Activated naive CD8-positive, alpha-beta T cell (primary cell): ENCODE data around the gene MMP28.

ENCODE experiments used
- H3K27ac Mint-ChIP-seq: one replicate; pipeline ENCODE4 v1.8.0; 2021; ENCODE audit warnings: mixed read lengths
- H3K27me3 Mint-ChIP-seq: one replicate; pipeline ENCODE4 v1.8.0; 2021; ENCODE audit warnings: mixed read lengths
- H3K36me3 Mint-ChIP-seq: one replicate; pipeline ENCODE4 v1.8.0; 2021; ENCODE audit warnings: mixed read lengths
- H3K4me1 Mint-ChIP-seq: one replicate; pipeline ENCODE4 v1.8.0; 2021; ENCODE audit warnings: low read depth, mixed read lengths
- H3K4me3 Mint-ChIP-seq: one replicate; pipeline ENCODE4 v1.8.0; 2021; ENCODE audit warnings: mild to moderate bottlenecking, mixed read lengths
- H3K9me3 Mint-ChIP-seq: one replicate; pipeline ENCODE4 v1.8.0; 2021; ENCODE audit warnings: low read depth, mixed read lengths

MMP28 gene

DNA sequence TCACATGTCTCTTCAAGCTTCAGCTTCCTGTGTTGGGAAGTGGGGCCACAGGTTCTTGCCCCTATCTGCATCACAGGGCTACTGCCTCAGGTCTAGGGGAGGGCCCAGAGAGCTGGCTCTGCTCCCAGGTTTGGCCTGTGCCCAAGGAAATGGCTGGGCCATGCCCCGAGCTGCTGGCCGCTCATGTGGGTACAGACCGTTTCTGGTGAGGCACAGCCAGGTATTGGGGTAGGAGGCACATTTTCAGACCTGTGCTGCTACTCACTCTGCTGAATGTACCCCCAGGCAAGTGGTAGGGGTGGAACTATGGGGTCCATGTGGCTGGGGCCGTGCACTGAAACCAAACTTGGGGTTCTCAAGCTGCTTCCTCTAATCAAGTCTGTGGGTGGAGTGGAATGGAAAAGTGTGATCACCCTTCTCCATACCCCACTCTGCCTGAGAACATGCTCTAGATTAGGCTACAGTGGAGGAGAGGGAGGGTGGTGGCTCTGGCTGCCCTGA, 47.0 kb downstream of the MMP28 start:
- Mint-ChIP-seq H3K4me1 (peaks cover 10% of the 10 kb centered on the region), H3K9me3 (no peaks in the 10 kb centered on the region), H3K4me3 (no peak overlapping the region), H3K27ac (no peak overlapping the region), H3K27me3 (peaks cover 27% of the 10 kb centered on the region), H3K36me3 (no peaks in the 10 kb centered on the region)

DNA sequence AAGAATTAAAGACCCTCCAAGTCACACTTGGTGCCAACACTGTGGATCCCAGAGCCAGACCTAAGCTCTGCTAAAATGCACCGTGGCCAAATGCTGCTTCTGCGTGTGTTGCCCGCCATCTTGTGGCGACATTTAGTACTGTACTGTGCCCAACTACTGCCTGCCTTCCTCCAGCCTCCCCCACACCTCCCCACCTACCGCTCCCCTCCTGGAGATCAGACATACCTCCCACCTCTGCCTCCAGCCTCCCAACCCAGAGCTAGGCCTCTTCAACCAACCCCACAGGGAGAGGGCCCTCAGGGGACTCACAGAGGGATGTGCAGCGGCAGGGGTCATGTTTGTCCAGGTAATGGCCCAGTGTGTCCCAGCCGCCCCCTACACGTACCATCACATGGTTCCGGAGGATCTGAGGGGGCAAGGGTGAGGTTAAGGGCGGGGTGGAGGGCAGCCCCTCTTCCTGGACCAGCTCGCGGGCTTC, 47.9 kb downstream of the MMP28 start:
- Mint-ChIP-seq H3K27ac (no peak overlapping the region), H3K9me3 (no peaks in the 10 kb centered on the region), H3K36me3 (no peaks in the 10 kb centered on the region), H3K4me3 (no peak overlapping the region), H3K4me1 (peaks cover 10% of the 10 kb centered on the region), H3K27me3 (peaks cover 28% of the 10 kb centered on the region)

DNA sequence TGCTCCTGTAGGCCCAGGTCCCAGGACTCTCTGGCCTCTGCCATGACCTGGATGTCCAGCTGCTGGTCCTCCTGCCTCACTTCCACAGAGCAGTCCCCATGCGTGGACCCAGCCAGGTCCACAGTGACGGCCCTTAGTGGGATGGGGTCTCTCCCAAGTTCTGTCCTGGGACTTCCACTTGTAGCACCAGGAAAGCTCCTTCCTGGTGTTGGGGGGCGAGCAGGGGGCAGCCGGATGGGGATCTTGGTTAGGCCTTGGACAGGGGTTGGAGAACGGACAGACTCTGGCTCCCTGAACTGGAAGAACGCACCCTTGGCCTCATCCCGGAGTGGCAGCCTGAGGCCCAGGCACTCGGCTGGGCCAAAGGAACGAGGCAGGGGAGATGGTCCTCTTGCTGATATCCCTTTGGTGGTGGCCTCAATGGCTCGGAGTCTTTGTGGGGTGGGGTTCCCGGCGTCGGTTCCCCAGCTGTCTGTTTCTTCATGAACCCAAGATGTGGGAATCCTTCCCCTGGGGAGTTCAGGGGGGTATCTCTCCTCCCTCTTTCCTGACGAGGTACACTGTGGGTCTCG, 49.6 kb downstream of the MMP28 start:
- H3K9me3 Mint-ChIP-seq, result no peaks in the 10 kb centered on the region
- H3K27ac Mint-ChIP-seq, result no peak overlapping the region
- no peak overlapping the region for H3K4me3 Mint-ChIP-seq
- peaks cover 31% of the 10 kb centered on the region for H3K27me3 Mint-ChIP-seq
- H3K36me3 Mint-ChIP-seq, result no peaks in the 10 kb centered on the region
- H3K4me1 Mint-ChIP-seq, result peaks cover 14% of the 10 kb centered on the region

DNA sequence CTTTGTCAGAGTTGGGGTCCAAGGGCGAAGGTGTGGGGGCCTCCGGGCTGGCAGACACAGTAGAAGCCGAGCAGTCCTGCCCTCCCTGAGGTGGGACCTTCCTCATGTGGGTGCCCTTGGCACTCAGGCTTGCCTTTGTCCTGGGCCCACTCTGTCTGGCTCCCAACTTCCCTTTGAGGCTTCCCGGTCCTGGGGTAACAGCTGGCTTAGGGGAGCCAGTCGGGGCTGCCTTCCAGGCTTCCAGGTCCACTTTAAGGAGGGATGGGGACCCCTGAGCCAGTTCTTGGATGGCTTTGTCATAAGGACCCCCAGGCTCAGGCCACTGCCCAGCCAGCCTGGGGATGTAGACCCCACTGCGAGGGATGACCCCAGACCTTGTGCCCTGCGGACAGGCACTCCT, 50.2 kb downstream of the MMP28 start:
- Mint-ChIP-seq H3K4me3 (no peak overlapping the region), H3K27me3 (peaks cover 27% of the 10 kb centered on the region), H3K27ac (no peak overlapping the region), H3K4me1 (peaks cover 12% of the 10 kb centered on the region), H3K9me3 (no peaks in the 10 kb centered on the region), H3K36me3 (no peaks in the 10 kb centered on the region)

DNA sequence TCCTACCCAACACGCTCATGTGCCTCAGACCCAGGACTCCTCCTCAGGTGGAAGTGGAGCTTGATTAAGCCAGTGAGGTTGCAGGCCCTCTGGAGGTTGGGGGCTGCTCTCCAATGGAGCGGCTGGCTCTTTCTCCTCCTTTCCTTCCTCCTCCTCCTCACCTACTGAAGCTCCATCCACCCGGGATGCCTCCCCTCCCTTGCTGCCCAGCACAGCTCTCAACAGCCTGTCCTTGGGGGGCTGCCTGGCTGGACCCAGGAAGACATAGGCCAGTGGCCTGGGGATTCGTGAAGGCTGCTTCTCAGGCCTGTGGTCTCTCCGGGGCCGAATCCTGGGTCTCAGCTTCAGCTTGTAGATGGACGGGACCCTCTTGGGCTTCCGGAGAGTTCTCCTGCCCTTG, 50.6 kb downstream of the MMP28 start:
- Mint-ChIP-seq H3K4me1 (peaks cover 12% of the 10 kb centered on the region), H3K9me3 (no peaks in the 10 kb centered on the region), H3K27me3 (peaks cover 24% of the 10 kb centered on the region), H3K4me3 (no peak overlapping the region), H3K27ac (no peak overlapping the region), H3K36me3 (no peaks in the 10 kb centered on the region)

DNA sequence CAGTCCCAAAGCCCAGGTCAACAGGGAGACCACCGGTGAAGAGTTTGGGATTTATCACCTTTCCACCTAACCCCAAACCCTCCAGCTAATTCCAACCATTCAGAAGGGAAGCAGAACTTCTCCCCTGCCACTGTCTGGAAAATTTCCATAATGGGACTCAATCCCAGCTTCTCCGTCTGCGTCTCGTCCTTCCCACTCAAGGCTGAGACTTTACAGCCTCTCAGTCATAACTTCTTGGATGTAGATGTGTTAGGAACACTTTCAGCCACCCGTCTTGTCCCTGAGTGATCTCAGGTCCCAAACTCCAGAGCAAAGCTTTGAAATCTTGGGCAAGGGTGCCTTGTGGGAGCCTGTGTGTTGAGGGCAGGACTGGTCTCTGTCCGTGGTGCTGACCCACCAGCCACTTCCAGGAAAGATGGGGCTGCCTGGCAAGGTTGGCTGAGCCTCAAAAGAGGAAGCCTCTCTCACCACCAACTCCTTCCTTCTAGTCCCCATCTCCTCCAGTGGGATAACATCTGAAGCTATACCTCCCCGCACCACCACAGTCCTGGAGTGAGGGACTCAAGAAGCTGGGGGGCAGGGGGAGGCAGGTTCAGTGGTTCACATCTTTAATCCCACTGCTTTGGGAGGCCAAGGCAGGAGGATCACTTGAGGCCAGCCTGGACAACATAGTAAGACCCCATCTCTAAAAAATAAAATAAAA, 51.7 kb downstream of the MMP28 start:
- H3K36me3 Mint-ChIP-seq, result no peaks in the 10 kb centered on the region
- no peak overlapping the region for H3K4me3 Mint-ChIP-seq
- H3K27me3 Mint-ChIP-seq, result peaks cover 21% of the 10 kb centered on the region
- H3K27ac Mint-ChIP-seq, result no peak overlapping the region
- no peaks in the 10 kb centered on the region for H3K9me3 Mint-ChIP-seq
- peaks cover 9% of the 10 kb centered on the region for H3K4me1 Mint-ChIP-seq

DNA sequence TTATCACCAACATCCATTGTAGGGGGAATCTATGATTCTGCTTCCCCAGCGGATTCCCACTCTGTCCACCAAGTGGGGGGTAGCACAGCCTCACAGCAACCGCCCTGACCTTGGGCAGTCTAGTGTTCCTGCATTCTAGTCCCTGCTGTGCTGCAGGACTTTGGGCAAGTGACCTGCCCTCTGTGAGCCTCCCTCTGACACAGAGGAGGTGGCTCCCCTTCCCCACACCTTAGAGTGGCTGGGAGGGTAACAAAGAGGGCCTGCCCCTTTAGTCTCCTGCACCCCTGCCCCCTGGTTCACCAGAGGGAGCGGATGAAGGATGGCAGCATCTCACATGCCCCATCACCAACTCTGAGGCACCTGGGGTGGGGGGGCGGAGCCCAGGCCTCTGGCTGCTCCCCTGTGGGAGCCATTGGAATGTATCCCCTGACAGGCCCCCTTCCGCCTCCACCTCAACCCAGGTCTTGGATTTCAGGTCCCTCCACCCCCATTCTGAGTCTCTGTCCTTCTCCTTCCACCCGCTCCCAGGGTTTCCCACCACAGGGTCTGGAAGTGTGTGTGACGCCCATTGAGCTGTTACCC, 52.5 kb downstream of the MMP28 start:
- H3K27ac Mint-ChIP-seq, result no peak overlapping the region
- peaks cover 18% of the 10 kb centered on the region for H3K27me3 Mint-ChIP-seq
- H3K4me3 Mint-ChIP-seq, result no peak overlapping the region
- peaks cover 7% of the 10 kb centered on the region for H3K4me1 Mint-ChIP-seq
- H3K9me3 Mint-ChIP-seq, result no peaks in the 10 kb centered on the region
- H3K36me3 Mint-ChIP-seq, result no peaks in the 10 kb centered on the region

DNA sequence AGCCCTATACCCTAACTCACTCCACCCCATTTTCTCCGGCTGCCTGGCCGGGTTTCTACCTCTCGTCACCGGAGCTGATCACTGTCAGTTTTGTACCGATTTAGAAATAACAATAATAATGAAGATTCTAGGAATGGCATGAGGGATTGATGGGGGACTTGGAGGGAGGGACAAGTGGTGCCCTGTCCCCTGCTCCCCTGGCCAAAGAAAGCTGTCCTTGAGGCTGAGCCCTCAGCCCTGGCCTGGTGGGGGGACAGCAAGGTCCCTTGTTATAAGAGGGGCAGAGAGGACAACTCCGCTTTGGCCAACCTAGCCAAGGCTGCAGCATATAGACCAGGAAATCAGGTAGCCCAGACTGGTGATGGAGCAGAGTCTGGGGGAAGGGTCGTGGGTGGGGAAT, 52.9 kb downstream of the MMP28 start:
- peaks cover 7% of the 10 kb centered on the region for H3K4me1 Mint-ChIP-seq
- H3K27me3 Mint-ChIP-seq, result peaks cover 18% of the 10 kb centered on the region
- H3K9me3 Mint-ChIP-seq, result no peaks in the 10 kb centered on the region
- no peaks in the 10 kb centered on the region for H3K36me3 Mint-ChIP-seq
- H3K27ac Mint-ChIP-seq, result no peak overlapping the region
- H3K4me3 Mint-ChIP-seq, result no peak overlapping the region

DNA sequence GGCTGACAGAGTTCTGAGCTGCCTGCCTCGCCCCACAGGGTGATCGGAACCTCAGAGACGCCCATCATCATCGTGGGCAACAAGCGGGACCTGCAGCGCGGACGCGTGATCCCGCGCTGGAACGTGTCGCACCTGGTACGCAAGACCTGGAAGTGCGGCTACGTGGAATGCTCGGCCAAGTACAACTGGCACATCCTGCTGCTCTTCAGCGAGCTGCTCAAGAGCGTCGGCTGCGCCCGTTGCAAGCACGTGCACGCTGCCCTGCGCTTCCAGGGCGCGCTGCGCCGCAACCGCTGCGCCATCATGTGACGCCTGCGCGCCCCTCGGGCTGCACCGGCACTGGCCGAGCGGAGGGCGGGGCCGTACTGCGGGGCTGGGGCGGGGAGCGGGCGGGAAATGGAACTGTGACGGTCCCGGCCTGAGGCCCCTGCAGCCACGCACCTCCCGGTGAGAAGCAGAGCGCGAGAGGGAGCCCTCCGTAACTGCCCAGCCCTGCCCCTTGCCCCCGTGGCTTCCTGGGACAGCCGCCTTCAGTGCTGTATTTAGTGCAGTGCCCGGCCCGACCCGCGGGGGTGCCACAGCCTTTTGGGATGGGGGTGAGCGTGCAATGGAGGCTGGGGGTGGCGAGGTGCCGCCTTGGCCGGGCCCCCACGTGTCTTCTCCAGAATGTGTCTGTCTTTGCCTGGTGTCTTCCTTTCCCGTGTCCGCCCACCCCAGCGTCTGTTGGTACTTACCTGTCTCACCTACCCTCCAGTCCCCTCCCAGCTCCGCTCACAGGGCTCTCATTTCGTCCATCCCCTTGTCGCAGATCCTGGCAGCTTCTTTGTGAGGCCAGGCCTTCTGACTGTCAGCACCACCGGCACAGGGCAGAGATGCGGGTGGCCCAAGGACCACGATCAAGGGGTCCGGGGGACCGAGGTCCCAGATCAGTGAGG, 54.2 kb downstream of the MMP28 start:
- peak overlapping the region; percentile 77 for H3K4me3 Mint-ChIP-seq
- no peak overlapping the region for H3K27ac Mint-ChIP-seq
- H3K36me3 Mint-ChIP-seq, result no peaks in the 10 kb centered on the region
- peaks cover 18% of the 10 kb centered on the region for H3K27me3 Mint-ChIP-seq
- no peaks in the 10 kb centered on the region for H3K9me3 Mint-ChIP-seq
- H3K4me1 Mint-ChIP-seq, result peaks cover 7% of the 10 kb centered on the region

DNA sequence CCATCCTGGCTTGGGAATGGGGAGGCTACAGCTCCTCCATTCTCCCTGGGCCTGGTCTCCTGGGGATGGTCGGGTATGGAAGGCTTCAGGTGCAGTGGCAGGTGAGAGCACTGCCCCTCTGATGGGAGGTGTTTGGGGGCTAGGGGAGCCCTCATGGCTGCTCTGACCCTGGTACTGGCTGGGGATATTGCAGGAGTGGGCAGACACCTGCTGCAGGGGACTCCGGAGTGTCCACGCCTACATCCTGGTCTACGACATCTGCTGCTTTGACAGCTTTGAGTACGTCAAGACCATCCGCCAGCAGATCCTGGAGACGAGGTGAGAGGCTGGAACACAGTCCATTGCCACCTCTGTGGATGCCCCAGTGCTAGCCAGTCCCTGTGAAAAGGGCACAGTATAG, 55.2 kb downstream of the MMP28 start:
- H3K4me3 Mint-ChIP-seq, result no peak overlapping the region
- H3K36me3 Mint-ChIP-seq, result no peaks in the 10 kb centered on the region
- H3K27me3 Mint-ChIP-seq, result peaks cover 18% of the 10 kb centered on the region
- H3K9me3 Mint-ChIP-seq, result no peaks in the 10 kb centered on the region
- no peak overlapping the region for H3K27ac Mint-ChIP-seq
- peaks cover 7% of the 10 kb centered on the region for H3K4me1 Mint-ChIP-seq

DNA sequence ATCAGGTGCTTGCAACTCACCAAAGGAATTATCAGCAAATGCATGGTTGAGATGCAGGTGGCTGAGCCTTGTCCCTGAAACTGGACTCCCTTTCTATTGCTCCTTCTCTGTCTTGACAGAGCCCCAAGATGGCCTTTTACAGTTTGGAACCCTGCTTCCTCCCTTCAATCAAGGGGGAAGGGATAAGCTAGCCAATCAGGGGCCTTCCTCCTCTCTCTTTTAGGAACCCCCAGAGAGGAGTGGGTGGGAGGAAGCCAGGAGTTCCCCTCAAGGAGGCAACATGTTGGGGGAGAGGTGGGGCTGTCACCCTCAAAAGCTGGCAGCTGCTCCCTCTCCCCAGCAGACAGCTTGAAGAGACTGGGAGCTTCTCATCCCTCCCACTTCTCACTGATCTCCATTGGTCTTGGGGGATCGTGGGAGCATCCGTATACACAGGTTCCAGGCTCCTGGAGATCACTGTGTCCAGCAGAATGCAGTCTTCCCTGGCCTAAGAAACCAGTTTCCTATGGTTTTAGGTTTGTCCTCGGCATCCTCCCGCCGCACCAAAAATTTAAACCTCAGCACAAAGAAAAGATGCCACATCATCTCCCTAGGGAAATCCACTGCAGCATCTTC, 56.8 kb downstream of the MMP28 start:
- H3K27me3 Mint-ChIP-seq, result peaks cover 12% of the 10 kb centered on the region
- no peak overlapping the region for H3K4me3 Mint-ChIP-seq
- no peaks in the 10 kb centered on the region for H3K9me3 Mint-ChIP-seq
- no peak overlapping the region for H3K27ac Mint-ChIP-seq
- H3K4me1 Mint-ChIP-seq, result peaks cover 7% of the 10 kb centered on the region
- H3K36me3 Mint-ChIP-seq, result no peaks in the 10 kb centered on the region

DNA sequence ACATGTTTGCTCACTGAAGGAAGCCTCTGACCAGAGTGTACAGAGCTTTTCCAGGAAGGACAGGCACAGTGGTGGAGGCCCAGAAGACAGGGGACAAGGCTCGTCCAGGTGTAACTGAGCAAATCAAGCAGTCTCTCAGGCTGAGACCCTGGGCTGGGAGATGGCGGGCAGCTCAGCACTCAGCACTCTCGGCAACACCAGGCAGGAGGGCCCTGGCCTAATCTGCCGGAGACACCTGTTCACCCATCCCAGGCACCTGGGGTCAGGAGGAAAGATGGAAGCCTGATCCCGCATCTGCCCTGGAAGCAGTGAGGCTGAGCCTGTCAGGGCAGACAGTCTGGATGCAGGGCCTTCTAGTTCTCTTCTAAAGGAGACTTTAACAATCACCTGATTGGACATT, 59.2 kb downstream of the MMP28 start:
- H3K4me1 Mint-ChIP-seq, result peaks cover 3% of the 10 kb centered on the region
- H3K4me3 Mint-ChIP-seq, result no peak overlapping the region
- H3K27ac Mint-ChIP-seq, result no peak overlapping the region
- no peaks in the 10 kb centered on the region for H3K9me3 Mint-ChIP-seq
- no peaks in the 10 kb centered on the region for H3K36me3 Mint-ChIP-seq
- H3K27me3 Mint-ChIP-seq, result peaks cover 6% of the 10 kb centered on the region

DNA sequence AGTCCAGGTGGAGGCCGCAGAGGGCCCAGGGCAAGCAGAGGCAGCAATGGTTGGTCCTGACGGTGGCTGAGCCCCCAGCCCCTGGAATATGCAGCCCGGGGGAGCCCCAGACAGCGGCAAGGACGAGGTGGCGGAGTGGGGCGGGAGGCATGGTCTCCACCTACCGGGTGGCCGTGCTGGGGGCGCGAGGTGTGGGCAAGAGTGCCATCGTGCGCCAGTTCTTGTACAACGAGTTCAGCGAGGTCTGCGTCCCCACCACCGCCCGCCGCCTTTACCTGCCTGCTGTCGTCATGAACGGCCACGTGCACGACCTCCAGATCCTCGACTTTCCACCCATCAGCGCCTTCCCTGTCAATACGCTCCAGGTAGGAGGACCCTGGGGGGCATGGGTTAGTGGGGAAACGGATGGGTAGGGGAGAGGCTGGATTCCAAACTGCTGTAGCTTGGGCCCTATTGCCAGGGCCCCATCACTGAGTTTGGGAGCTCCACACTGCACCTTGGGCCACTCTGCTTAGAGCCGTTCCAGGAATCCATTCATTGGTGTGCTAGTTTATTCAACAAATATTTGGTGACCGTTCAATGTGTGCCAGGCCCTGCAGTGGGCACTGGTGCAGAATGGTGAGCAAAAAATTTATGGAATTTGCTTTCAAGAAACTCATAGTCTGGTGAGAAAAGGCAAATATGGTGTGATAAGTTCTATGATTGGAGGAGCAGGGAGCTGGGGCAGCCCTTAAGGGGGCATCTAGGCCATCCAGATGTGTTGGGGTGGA, 60.2 kb downstream of the MMP28 start:
- Mint-ChIP-seq H3K36me3 (no peaks in the 10 kb centered on the region), H3K4me3 (no peak overlapping the region), H3K9me3 (no peaks in the 10 kb centered on the region), H3K4me1 (peaks cover 10% of the 10 kb centered on the region), H3K27ac (no peak overlapping the region), H3K27me3 (peaks cover 3% of the 10 kb centered on the region)

DNA sequence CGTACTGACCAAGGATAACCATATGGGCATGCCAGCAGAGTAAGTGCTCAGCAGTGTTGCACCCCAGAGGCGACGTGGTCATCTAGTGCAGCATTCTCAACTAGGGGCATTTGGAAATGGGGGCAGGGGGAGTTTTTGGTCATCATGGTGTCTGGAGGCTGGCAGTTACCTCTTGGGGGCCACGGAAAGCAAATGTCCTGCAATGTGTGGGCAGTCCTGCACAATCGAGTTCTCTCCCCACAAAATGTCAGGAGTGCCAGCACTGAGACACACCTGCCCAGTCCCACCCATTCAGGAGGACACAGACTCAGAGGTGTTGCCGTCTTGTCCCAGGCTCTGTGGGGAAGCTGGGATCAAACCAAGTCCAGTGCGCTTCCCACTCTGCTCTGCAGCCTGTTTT, 61.0 kb downstream of the MMP28 start:
- H3K27ac Mint-ChIP-seq, result no peak overlapping the region

More for the DNA sequence above, 61.0 kb downstream of the MMP28 start:
- Mint-ChIP-seq H3K9me3 (no peaks in the 10 kb centered on the region), H3K4me1 (peaks cover 17% of the 10 kb centered on the region), H3K4me3 (no peak overlapping the region), H3K36me3 (no peaks in the 10 kb centered on the region), H3K27me3 (no peaks in the 10 kb centered on the region)
